K562 (cell line): ENCODE data around the gene MATN1. TPM values are rescaled to one million over a fixed set of nuclear protein-coding genes. Genes with fewer than 3 reads are reported as not detected.

Experiments used
- CTBP1 ChIP-seq: fragments of 450-650 bp; IDR thresholded peaks from 2 replicates; pipeline ENCODE4 v1.6.1; 2016; ENCODE audit warnings: borderline replicate concordance
- FOSL1 ChIP-seq: fragments of 200-800 bp; sonication (Bioruptor generic); conservative IDR thresholded peaks from 2 replicates; pipeline ENCODE4 v1.6.1; 2016; ENCODE audit warnings: missing genetic modification characterization, missing compliant biosample characterization
- JUN ChIP-seq, 2 experiments: sonication (generic) in 1 of 2; formaldehyde crosslinking in 1 of 2; IDR thresholded peaks; 2 replicates each; pipeline versions ENCODE4 v1.6.1 to v1.8.0; 2012 to 2022; ENCODE audit warnings: borderline replicate concordance in 2 of 2, mild to moderate bottlenecking in 2 of 2, improper control_type of control experiment in 1 of 2, low read depth in 1 of 2, low read length in 1 of 2, missing genetic modification reagents in 1 of 2
- JUND ChIP-seq, 2 experiments: IDR thresholded peaks; 2 replicates in 1 of 2; 3 replicates in 1 of 2; pipeline ENCODE4 v1.6.1; 2011; ENCODE audit warnings: borderline replicate concordance in 2 of 2, low read depth in 2 of 2, low read length in 2 of 2, improper control_type of control experiment in 1 of 2, missing biosample characterization in 1 of 2, missing genetic modification characterization in 1 of 2, missing genetic modification reagents in 1 of 2
- KHSRP ChIP-seq: fragments of 450-650 bp; IDR thresholded peaks from 2 replicates; pipeline ENCODE4 v1.6.1; 2017
- KLF6 ChIP-seq: fragments of 250-450 bp; sonication (Bioruptor Pico); IDR thresholded peaks from 2 replicates; pipeline ENCODE4 v1.4.0; 2020; ENCODE audit warnings: mild to moderate bottlenecking, moderate library complexity, borderline replicate concordance
- MAFK ChIP-seq: IDR thresholded peaks from 2 replicates; pipeline ENCODE4 v1.6.1; 2011; ENCODE audit warnings: low read length, improper control_type of control experiment
- MCM2 ChIP-seq: fragments of 450-650 bp; IDR thresholded peaks from 2 replicates; pipeline ENCODE4 v1.6.1; 2017; ENCODE audit warnings: low read depth, mild to moderate bottlenecking
- SMARCA4 ChIP-seq: fragments of 450-650 bp; IDR thresholded peaks from 2 replicates; pipeline ENCODE4 v1.6.1; 2016
- TBP ChIP-seq: optimal IDR thresholded peaks from 2 replicates; pipeline ENCODE3; 2011; ENCODE audit warnings: low read depth, low read length, improper control_type of control experiment
- ZNF311 ChIP-seq: fragments of 250-450 bp; sonication (Bioruptor Pico); IDR thresholded peaks from 2 replicates; pipeline ENCODE4 v1.4.0; 2020; ENCODE audit warnings: mild to moderate bottlenecking, moderate library complexity
- ZNF354B ChIP-seq: fragments of 250-450 bp; sonication (Bioruptor Pico); IDR thresholded peaks from 2 replicates; pipeline ENCODE4 v1.4.0; 2020
- ZNF766 ChIP-seq: fragments of 200-800 bp; sonication (Bioruptor generic); conservative IDR thresholded peaks from 2 replicates; pipeline ENCODE4 v1.6.1; 2016; ENCODE audit warnings: missing genetic modification characterization, missing compliant biosample characterization
- polyA plus RNA-seq, 8 experiments: library from polyadenylated mRNA; depleted of rRNA in 4 of 8; stranded (reverse) in 5 of 8; unstranded in 3 of 8; fragments of >200 nt; fragmentation: Nextera tagmentation in 2 of 8; fragmentation: Illumina TruSeq in 1 of 8; extraction: Ambion mirVana in 2 of 8; extraction: Trizol in 1 of 8; gene quantifications; 2 replicates each; pipeline versions ENCODE4 v1.2.1 to v1.2.3, GENCODE V29; 2011 to 2014; ENCODE audit warnings: inconsistent platforms in 1 of 8, missing spikeins in 1 of 8
- total RNA-seq, 7 experiments: library from RNA; depleted of rRNA in 6 of 7; stranded (reverse); fragments of >200 nt in 6 of 7; fragmentation: Illumina TruSeq in 2 of 7; extraction: Trizol in 2 of 7; gene quantifications; 2 replicates each; pipeline versions ENCODE4 v1.2.1 to v1.2.3, GENCODE V29; 2011 to 2021; ENCODE audit warnings: low replicate concordance in 1 of 7
- TF ChIP-seq, protein P1 (sequence below): fragments of 450-650 bp; IDR thresholded peaks from 2 replicates; pipeline ENCODE4 v1.6.1; 2016; ENCODE audit warnings: mild to moderate bottlenecking, moderate library complexity
- TF ChIP-seq, protein P2 (sequence below): IDR thresholded peaks from 2 replicates; pipeline ENCODE4 v1.6.1; 2012; ENCODE audit warnings: low read depth, low read length, improper control_type of control experiment, borderline replicate concordance

The MATN1 gene
- total and polyA plus RNA-seq, 9 of the 15 experiments (the other 6 are each of a cell fraction or from before 2014, with no cell fraction given): 0.10 to 2.3 (median 1.2) TPM

- TF ChIP-seq, protein P1, sequence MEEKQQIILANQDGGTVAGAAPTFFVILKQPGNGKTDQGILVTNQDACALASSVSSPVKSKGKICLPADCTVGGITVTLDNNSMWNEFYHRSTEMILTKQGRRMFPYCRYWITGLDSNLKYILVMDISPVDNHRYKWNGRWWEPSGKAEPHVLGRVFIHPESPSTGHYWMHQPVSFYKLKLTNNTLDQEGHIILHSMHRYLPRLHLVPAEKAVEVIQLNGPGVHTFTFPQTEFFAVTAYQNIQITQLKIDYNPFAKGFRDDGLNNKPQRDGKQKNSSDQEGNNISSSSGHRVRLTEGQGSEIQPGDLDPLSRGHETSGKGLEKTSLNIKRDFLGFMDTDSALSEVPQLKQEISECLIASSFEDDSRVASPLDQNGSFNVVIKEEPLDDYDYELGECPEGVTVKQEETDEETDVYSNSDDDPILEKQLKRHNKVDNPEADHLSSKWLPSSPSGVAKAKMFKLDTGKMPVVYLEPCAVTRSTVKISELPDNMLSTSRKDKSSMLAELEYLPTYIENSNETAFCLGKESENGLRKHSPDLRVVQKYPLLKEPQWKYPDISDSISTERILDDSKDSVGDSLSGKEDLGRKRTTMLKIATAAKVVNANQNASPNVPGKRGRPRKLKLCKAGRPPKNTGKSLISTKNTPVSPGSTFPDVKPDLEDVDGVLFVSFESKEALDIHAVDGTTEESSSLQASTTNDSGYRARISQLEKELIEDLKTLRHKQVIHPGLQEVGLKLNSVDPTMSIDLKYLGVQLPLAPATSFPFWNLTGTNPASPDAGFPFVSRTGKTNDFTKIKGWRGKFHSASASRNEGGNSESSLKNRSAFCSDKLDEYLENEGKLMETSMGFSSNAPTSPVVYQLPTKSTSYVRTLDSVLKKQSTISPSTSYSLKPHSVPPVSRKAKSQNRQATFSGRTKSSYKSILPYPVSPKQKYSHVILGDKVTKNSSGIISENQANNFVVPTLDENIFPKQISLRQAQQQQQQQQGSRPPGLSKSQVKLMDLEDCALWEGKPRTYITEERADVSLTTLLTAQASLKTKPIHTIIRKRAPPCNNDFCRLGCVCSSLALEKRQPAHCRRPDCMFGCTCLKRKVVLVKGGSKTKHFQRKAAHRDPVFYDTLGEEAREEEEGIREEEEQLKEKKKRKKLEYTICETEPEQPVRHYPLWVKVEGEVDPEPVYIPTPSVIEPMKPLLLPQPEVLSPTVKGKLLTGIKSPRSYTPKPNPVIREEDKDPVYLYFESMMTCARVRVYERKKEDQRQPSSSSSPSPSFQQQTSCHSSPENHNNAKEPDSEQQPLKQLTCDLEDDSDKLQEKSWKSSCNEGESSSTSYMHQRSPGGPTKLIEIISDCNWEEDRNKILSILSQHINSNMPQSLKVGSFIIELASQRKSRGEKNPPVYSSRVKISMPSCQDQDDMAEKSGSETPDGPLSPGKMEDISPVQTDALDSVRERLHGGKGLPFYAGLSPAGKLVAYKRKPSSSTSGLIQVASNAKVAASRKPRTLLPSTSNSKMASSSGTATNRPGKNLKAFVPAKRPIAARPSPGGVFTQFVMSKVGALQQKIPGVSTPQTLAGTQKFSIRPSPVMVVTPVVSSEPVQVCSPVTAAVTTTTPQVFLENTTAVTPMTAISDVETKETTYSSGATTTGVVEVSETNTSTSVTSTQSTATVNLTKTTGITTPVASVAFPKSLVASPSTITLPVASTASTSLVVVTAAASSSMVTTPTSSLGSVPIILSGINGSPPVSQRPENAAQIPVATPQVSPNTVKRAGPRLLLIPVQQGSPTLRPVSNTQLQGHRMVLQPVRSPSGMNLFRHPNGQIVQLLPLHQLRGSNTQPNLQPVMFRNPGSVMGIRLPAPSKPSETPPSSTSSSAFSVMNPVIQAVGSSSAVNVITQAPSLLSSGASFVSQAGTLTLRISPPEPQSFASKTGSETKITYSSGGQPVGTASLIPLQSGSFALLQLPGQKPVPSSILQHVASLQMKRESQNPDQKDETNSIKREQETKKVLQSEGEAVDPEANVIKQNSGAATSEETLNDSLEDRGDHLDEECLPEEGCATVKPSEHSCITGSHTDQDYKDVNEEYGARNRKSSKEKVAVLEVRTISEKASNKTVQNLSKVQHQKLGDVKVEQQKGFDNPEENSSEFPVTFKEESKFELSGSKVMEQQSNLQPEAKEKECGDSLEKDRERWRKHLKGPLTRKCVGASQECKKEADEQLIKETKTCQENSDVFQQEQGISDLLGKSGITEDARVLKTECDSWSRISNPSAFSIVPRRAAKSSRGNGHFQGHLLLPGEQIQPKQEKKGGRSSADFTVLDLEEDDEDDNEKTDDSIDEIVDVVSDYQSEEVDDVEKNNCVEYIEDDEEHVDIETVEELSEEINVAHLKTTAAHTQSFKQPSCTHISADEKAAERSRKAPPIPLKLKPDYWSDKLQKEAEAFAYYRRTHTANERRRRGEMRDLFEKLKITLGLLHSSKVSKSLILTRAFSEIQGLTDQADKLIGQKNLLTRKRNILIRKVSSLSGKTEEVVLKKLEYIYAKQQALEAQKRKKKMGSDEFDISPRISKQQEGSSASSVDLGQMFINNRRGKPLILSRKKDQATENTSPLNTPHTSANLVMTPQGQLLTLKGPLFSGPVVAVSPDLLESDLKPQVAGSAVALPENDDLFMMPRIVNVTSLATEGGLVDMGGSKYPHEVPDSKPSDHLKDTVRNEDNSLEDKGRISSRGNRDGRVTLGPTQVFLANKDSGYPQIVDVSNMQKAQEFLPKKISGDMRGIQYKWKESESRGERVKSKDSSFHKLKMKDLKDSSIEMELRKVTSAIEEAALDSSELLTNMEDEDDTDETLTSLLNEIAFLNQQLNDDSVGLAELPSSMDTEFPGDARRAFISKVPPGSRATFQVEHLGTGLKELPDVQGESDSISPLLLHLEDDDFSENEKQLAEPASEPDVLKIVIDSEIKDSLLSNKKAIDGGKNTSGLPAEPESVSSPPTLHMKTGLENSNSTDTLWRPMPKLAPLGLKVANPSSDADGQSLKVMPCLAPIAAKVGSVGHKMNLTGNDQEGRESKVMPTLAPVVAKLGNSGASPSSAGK: 0 out of 2 replicates have a peak, but pooled peaks have one; percentile 5
- TF ChIP-seq CTBP1 (no peak), KHSRP (no peak), JUN (IDR thresholded peaks at IDR 0.05; ENCODE audit: borderline replicate concordance, low read depth, low read length) (no peak), JUN (CRISPR knock-in tag; IDR thresholded peaks at IDR 0.05; ENCODE audit: borderline replicate concordance) (no peak), SMARCA4 (no peak), ZNF766 (CRISPR knock-in tag) (peak; percentile 38; the same call in 1 of the 2 replicates), MAFK (peak; percentile 33; the same call in 1 of the 2 replicates), TBP (no peak), MCM2 (no peak), FOSL1 (tag) (peak; percentile 28; the same call in 1 of the 2 replicates), ZNF311 (CRISPR knock-in tag) (no peak), ZNF354B (no peak), KLF6 (CRISPR knock-in tag) (peak; percentile 47; the same call in 1 of the 2 replicates), JUND (IDR thresholded peaks at IDR 0.05; ENCODE audit: borderline replicate concordance, low read depth, low read length) (peak; percentile 48), JUND (tag; IDR thresholded peaks at IDR 0.05; ENCODE audit: borderline replicate concordance, low read depth, low read length) (no peak; the same call in 2 of the 3 replicates)
- TF ChIP-seq, protein P2, sequence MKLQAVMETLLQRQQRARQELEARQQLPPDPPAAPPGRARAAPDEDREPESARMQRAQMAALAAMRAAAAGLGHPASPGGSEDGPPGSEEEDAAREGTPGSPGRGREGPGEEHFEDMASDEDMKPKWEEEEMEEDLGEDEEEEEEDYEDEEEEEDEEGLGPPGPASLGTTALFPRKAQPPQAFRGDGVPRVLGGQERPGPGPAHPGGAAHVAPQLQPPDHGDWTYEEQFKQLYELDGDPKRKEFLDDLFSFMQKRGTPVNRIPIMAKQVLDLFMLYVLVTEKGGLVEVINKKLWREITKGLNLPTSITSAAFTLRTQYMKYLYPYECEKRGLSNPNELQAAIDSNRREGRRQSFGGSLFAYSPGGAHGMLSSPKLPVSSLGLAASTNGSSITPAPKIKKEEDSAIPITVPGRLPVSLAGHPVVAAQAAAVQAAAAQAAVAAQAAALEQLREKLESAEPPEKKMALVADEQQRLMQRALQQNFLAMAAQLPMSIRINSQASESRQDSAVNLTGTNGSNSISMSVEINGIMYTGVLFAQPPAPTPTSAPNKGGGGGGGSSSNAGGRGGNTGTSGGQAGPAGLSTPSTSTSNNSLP: no peak
These were observed 10.1 kb upstream of the MATN1 start (continued) for GRCh38 chr1:30733493-30733892.
